Caco-2 (cell line): Measurements from ENCODE around the gene CHAF1A. TPM values are rescaled to one million over a fixed set of nuclear protein-coding genes. Genes with fewer than 3 reads are reported as not detected.

Experiments
- BruUV-seq: library from RNA; stranded (reverse); fragments of 400-500 nt; replicated peaks from 2 replicates; lab custom pipeline; 2021; lab: Mats Ljungman, UMichigan
- CTCF ChIA-PET: fragments of 300-600 bp; sonication (Branson Sonifier 250); formaldehyde crosslinking; loops from one replicate; lab custom pipeline; 2022; ENCODE audit warnings: antibody characterized with exemption; lab: Charles Lee
- POLR2A ChIA-PET: fragments of 300-600 bp; sonication (Branson Sonifier 250); formaldehyde crosslinking; loops from one replicate; lab custom pipeline; 2022; ENCODE audit warnings: antibody characterized with exemption; lab: Charles Lee
- DNase-seq, 2 experiments: peaks; one replicate each; pipeline versions ENCODE4 v3.0.0 to v3.0.0-alpha.2; 2020 to 2022
- H3K27me3 ChIP-seq: replicated peaks from 2 replicates; pipeline ENCODE4 v1.6.0; 2011; ENCODE audit warnings: low read length; ENCODE audit not compliant: control insufficient read depth, insufficient read depth
- H3K36me3 ChIP-seq: 2 replicates; pipeline ENCODE4 v1.5.1; 2011; ENCODE audit warnings: low read length; ENCODE audit not compliant: control insufficient read depth, insufficient read depth
- H3K4me1 ChIP-seq: fragments of 250-450 bp; sonication (Bioruptor Pico); 2 replicates; pipeline ENCODE4 v1.5.1; 2020; ENCODE audit warnings: mild to moderate bottlenecking
- H3K4me3 ChIP-seq: 2 replicates; pipeline ENCODE4 v1.5.1; 2011; ENCODE audit warnings: low read depth, mild to moderate bottlenecking, control low read depth, low read length
- H3K9me3 ChIP-seq: fragments of 250-450 bp; sonication (Bioruptor Pico); 2 replicates; pipeline ENCODE4 v1.5.1; 2020; ENCODE audit warnings: mild to moderate bottlenecking, moderate library complexity
- H3K27ac Mint-ChIP-seq: one replicate; pipeline ENCODE4 v1.8.0; 2022; ENCODE audit warnings: mixed read lengths; ENCODE audit not compliant: unreplicated experiment
- H3K27me3 Mint-ChIP-seq: one replicate; pipeline ENCODE4 v1.8.0; 2022; ENCODE audit warnings: mixed read lengths; ENCODE audit not compliant: insufficient read depth, unreplicated experiment
- H3K36me3 Mint-ChIP-seq: one replicate; pipeline ENCODE4 v1.8.0; 2022; ENCODE audit warnings: mild to moderate bottlenecking, mixed read lengths; ENCODE audit not compliant: insufficient read depth, unreplicated experiment
- H3K4me1 Mint-ChIP-seq: one replicate; pipeline ENCODE4 v1.8.0; 2022; ENCODE audit warnings: low read depth, mixed read lengths; ENCODE audit not compliant: unreplicated experiment
- H3K4me3 Mint-ChIP-seq: one replicate; pipeline ENCODE4 v1.8.0; 2022; ENCODE audit warnings: mild to moderate bottlenecking, moderate library complexity, mixed read lengths; ENCODE audit not compliant: unreplicated experiment
- H3K9me3 Mint-ChIP-seq: one replicate; pipeline ENCODE4 v1.8.0; 2022; ENCODE audit warnings: mixed read lengths; ENCODE audit not compliant: unreplicated experiment
- intact Hi-C: fragments of 100-400 bp; cut with micrococcal nuclease; formaldehyde crosslinking; loops from one replicate; pipeline ENCODE4 v1.10.0; 2022; ENCODE audit not compliant: unreplicated experiment
- total RNA-seq: library from RNA; stranded (reverse); gene quantifications from 2 replicates; pipeline ENCODE4 v1.2.3, GENCODE V29; 2022
- TF ChIP-seq, protein P1 (sequence below), 2 experiments: fragments of 200-600 bp in 1 of 2; IDR thresholded peaks; 1 replicate in 1 of 2; 2 replicates in 1 of 2; pipeline versions ENCODE4 v1.5.1 to v1.8.0; 2011 to 2022; ENCODE audit warnings: antibody characterized with exemption in 1 of 2, control low read depth in 1 of 2, inconsistent platforms in 1 of 2, low read depth in 1 of 2, low read length in 1 of 2, mild to moderate bottlenecking in 1 of 2, moderate library complexity in 1 of 2; ENCODE audit not compliant: insufficient read depth in 1 of 2, severe bottlenecking in 1 of 2, unreplicated experiment in 1 of 2

The CHAF1A gene
- total RNA-seq, 1 experiment from 2014 or later = 63.1 TPM

DNA sequence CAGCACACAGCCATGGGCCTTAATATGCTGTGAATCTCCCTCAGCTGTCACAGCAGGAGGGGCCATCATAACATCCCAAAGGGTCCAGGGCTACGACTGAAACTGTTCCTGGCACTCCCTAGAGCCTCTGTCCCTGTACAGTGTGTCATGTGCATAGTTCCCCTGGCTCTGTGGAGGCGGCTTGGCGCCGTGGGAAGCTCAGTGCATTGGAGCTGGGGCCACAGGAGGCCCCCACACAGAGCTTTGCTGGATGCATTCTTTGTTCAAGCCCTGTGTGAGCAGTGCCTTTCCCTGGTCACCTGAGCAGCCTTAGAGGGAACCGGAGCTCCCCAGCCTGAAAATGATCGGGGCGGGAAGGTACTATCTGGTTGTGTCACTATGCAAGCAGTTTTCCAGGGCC lies 33.8 kb downstream of the CHAF1A start:
- ChIA-PET POLR2A (no interaction called here), CTCF (no interaction called here)
- H3K4me3 Mint-ChIP-seq = no peak overlapping the region
- peaks cover 91% of the 10 kb centered on the region for H3K36me3 Mint-ChIP-seq
- Histone ChIP-seq H3K4me1 (no peaks in the 10 kb centered on the region), H3K36me3 (peaks cover 3% of the 10 kb centered on the region), H3K4me3 (no peak overlapping the region), H3K9me3 (no peaks in the 10 kb centered on the region), H3K27me3 (no peaks in the 10 kb centered on the region)
- TF ChIP-seq, protein P1, sequence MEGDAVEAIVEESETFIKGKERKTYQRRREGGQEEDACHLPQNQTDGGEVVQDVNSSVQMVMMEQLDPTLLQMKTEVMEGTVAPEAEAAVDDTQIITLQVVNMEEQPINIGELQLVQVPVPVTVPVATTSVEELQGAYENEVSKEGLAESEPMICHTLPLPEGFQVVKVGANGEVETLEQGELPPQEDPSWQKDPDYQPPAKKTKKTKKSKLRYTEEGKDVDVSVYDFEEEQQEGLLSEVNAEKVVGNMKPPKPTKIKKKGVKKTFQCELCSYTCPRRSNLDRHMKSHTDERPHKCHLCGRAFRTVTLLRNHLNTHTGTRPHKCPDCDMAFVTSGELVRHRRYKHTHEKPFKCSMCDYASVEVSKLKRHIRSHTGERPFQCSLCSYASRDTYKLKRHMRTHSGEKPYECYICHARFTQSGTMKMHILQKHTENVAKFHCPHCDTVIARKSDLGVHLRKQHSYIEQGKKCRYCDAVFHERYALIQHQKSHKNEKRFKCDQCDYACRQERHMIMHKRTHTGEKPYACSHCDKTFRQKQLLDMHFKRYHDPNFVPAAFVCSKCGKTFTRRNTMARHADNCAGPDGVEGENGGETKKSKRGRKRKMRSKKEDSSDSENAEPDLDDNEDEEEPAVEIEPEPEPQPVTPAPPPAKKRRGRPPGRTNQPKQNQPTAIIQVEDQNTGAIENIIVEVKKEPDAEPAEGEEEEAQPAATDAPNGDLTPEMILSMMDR (IDR thresholded peaks at IDR 0.05; ENCODE audit: insufficient read depth in 1 of 2, low read depth in 1 of 2, low read length in 1 of 2, severe bottlenecking in 1 of 2, unreplicated experiment in 1 of 2) = no peak
- no peaks in the 10 kb centered on the region for H3K4me1 Mint-ChIP-seq
- H3K27ac Mint-ChIP-seq = no peak overlapping the region
- H3K27me3 Mint-ChIP-seq = no peaks in the 10 kb centered on the region
- BruUV-seq = no TSS peak
- no peaks in the 10 kb centered on the region for H3K9me3 Mint-ChIP-seq
- DNase-seq = no peak
- intact Hi-C loops = no loop called here

DNA sequence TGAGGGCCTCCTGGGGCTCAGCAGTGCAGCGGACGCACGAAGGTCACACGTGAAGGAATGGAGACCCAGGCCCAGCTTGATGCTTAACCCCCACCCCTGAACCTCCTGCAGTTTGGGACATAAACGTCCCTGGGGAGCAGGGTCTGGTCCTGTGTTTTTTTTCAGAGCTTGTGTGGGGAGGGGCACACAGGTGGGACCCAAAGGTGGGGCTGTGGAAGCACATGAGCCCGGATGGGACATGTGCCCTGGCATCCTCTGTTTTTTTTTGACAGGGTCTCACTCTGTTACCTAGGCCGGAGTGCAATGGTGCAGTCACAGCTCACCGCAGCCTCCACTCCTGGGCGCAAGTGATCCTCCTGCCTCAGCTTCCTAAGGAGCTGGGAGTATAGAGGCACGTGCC lies 34.7 kb downstream of the CHAF1A start:
- no peak for DNase-seq
- Histone ChIP-seq H3K9me3 (no peaks in the 10 kb centered on the region), H3K27me3 (no peaks in the 10 kb centered on the region), H3K4me3 (no peak overlapping the region), H3K4me1 (no peaks in the 10 kb centered on the region), H3K36me3 (peaks cover 4% of the 10 kb centered on the region)
- Mint-ChIP-seq H3K4me1 (no peaks in the 10 kb centered on the region), H3K9me3 (no peaks in the 10 kb centered on the region), H3K36me3 (peaks cover 89% of the 10 kb centered on the region), H3K27me3 (no peaks in the 10 kb centered on the region), H3K4me3 (no peak overlapping the region), H3K27ac (no peak overlapping the region)
- POLR2A ChIA-PET = no interaction called here
- intact Hi-C loops = no loop called here
- BruUV-seq = no TSS peak
- CTCF ChIA-PET = no interaction called here
- TF ChIP-seq, protein P1 (IDR thresholded peaks at IDR 0.05; ENCODE audit: insufficient read depth in 1 of 2, low read depth in 1 of 2, low read length in 1 of 2, severe bottlenecking in 1 of 2, unreplicated experiment in 1 of 2) = no peak

DNA sequence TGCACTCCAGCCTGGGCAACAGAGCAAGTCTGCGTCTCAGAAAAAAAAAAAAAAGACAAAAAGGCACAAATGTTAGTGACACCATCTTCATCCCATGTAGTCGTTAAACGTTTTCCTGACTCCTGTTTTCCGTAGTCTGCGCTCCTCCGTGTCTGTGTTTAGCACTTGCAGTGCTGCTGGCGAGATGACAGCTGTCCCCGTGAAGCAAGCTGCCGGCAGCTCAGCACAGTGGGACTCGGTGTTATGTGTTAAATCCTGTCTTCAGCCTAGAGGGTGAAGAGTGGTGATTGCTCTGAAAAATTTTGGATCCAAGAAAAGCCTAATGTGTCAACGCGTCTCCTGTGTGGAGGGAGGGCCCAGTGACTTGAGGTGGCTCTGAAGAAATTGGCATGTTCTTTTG lies 36.8 kb downstream of the CHAF1A start:
- H3K4me3 ChIP-seq = no peak overlapping the region
- H3K27me3 ChIP-seq = no peaks in the 10 kb centered on the region
- TF ChIP-seq, protein P1 (IDR thresholded peaks at IDR 0.05; ENCODE audit: insufficient read depth in 1 of 2, low read depth in 1 of 2, low read length in 1 of 2, severe bottlenecking in 1 of 2, unreplicated experiment in 1 of 2) = no peak
- no peaks in the 10 kb centered on the region for H3K9me3 ChIP-seq
- no peak for DNase-seq
- intact Hi-C loops = no loop called here
- Mint-ChIP-seq H3K27me3 (no peaks in the 10 kb centered on the region), H3K4me3 (no peak overlapping the region), H3K4me1 (no peaks in the 10 kb centered on the region), H3K36me3 (peaks cover 87% of the 10 kb centered on the region), H3K27ac (no peak overlapping the region), H3K9me3 (no peaks in the 10 kb centered on the region)
- POLR2A ChIA-PET = no interaction called here
- H3K36me3 ChIP-seq = peaks cover 1% of the 10 kb centered on the region; the same call in 1 of the 2 replicates
- no peaks in the 10 kb centered on the region for H3K4me1 ChIP-seq
- CTCF ChIA-PET = no interaction called here
- no TSS peak for BruUV-seq
